ENCODE measurements around the gene ZNF862. TPM values are rescaled to one million over a fixed set of nuclear protein-coding genes. Genes with fewer than 3 reads are reported as not detected.

ZNF862 gene
- total RNA-seq, 1 experiment from 2014 or later, result 3.6 TPM

GRCh38 chr7:149859876-149860275 lies 21.7 kb downstream of the ZNF862 start (continued):
- TF ChIP-seq FOXP4 (CRISPR knock-in tag; IDR thresholded peaks at IDR 0.05), result no peak

GRCh38 chr7:149860821-149861727 lies 22.9 kb downstream of the ZNF862 start:
- peak; percentile 80 for DNase-seq (ENCODE audit: low spot score)
- Mint-ChIP-seq H3K9me3 (no peaks in the 10 kb centered on the region), H3K4me1 (peaks cover 7% of the 10 kb centered on the region), H3K36me3 (no peaks in the 10 kb centered on the region), H3K4me3 (no peak overlapping the region), H3K27me3 (ENCODE audit: low read depth) (no peaks in the 10 kb centered on the region), H3K27ac (no peak overlapping the region)
- TF ChIP-seq SP1 (CRISPR knock-in tag; conservative IDR thresholded peaks at IDR 0.05) (0 out of 2 replicates have a peak, but pooled peaks have one; percentile 21), NFE2L1 (CRISPR knock-in tag; IDR thresholded peaks at IDR 0.05) (0 out of 2 replicates have a peak, but pooled peaks have one; percentile 23), CTCF (IDR thresholded peaks at IDR 0.05) (peak; percentile 91), MXD4 (CRISPR knock-in tag; IDR thresholded peaks at IDR 0.05; ENCODE audit: borderline replicate concordance) (no peak), TEAD4 (CRISPR knock-in tag; IDR thresholded peaks at IDR 0.05) (no peak)
- CTCF ChIA-PET, result interaction anchor here (0.6 to 4.0 kb wide), 28 partner anchors 10 to 361 kb away, joined by 3 to 62 read pairs (median 5); partner anchors contain the start of genes ATP6V0E2 and ZNF862
- POLR2A ChIA-PET, result interaction anchor here (1.3 kb wide), 1 partner anchor 23 kb away, joined by 6 read pairs; the partner anchor contains the start of gene ZNF862
- ATAC-seq, result peak; percentile 93

GRCh38 chr7:149861728-149862045 lies 23.5 kb downstream of the ZNF862 start:
- Mint-ChIP-seq H3K4me3 (no peak overlapping the region), H3K9me3 (no peaks in the 10 kb centered on the region), H3K36me3 (no peaks in the 10 kb centered on the region), H3K4me1 (peaks cover under 1% of the 10 kb centered on the region), H3K27me3 (ENCODE audit: low read depth) (no peaks in the 10 kb centered on the region), H3K27ac (no peak overlapping the region)
- ATAC-seq, result no peak
- ChIA-PET CTCF (interaction anchor here (0.6 to 4.0 kb wide), 28 partner anchors 9 to 360 kb away, joined by 3 to 62 read pairs (median 5); partner anchors contain the start of genes ATP6V0E2 and ZNF862), POLR2A (interaction anchor here (1.3 kb wide), 1 partner anchor 23 kb away, joined by 6 read pairs; the partner anchor contains the start of gene ZNF862)
- no peak for TF ChIP-seq ZNF671 (CRISPR knock-in tag; IDR thresholded peaks at IDR 0.05)
- TF ChIP-seq ZNF317 (CRISPR knock-in tag; IDR thresholded peaks at IDR 0.05; ENCODE audit: borderline replicate concordance, low read depth), result no peak
- no peak for TF ChIP-seq ZNF281 (CRISPR knock-in tag; IDR thresholded peaks at IDR 0.05)
- no peak for TF ChIP-seq ZNF219 (CRISPR knock-in tag; IDR thresholded peaks at IDR 0.05; ENCODE audit: borderline replicate concordance)
- TF ChIP-seq MLX (CRISPR knock-in tag; IDR thresholded peaks at IDR 0.05), result no peak
- no peak for TF ChIP-seq FOXK1 (CRISPR knock-in tag; IDR thresholded peaks at IDR 0.05)
- TF ChIP-seq SOX15 (CRISPR knock-in tag; IDR thresholded peaks at IDR 0.05), result no peak
- TF ChIP-seq CDX4 (CRISPR knock-in tag; IDR thresholded peaks at IDR 0.05; ENCODE audit: borderline replicate concordance), result no peak
- TF ChIP-seq TEAD4 (CRISPR knock-in tag; IDR thresholded peaks at IDR 0.05), result no peak
- TF ChIP-seq EMX1 (CRISPR knock-in tag; IDR thresholded peaks at IDR 0.05), result no peak
- no peak for TF ChIP-seq IRF2 (CRISPR knock-in tag; IDR thresholded peaks at IDR 0.05; ENCODE audit: borderline replicate concordance, low read depth)
- no peak for TF ChIP-seq STAT6 (CRISPR knock-in tag; conservative IDR thresholded peaks at IDR 0.05; ENCODE audit: low read depth)
- no peak for TF ChIP-seq TCF7 (CRISPR knock-in tag; IDR thresholded peaks at IDR 0.05; ENCODE audit: low read depth)
- DNase-seq (ENCODE audit: low spot score), result no peak
